SK-N-SH treated with all-trans-retinoic acid at 6 μM for 48 hours (cell line): ENCODE data around the gene NATD1.

Source experiments
- ATAC-seq: fragments of 200-7000 bp; cut with Tn5 transposase; 3 replicates; pipeline ENCODE4 v1.9.1; 2020; ENCODE audit warnings: mild to moderate bottlenecking, moderate library complexity
- BACH2 ChIP-seq: fragments of 250-450 bp; sonication (Bioruptor Pico); IDR thresholded peaks from 2 replicates; pipeline ENCODE4 v1.9.0; 2021; ENCODE audit warnings: mild to moderate bottlenecking, borderline replicate concordance
- CSDC2 ChIP-seq: fragments of 250-450 bp; sonication (Bioruptor Pico); IDR thresholded peaks from 2 replicates; pipeline ENCODE4 v1.5.0; 2020; ENCODE audit warnings: mild to moderate bottlenecking, moderate library complexity
- ESRRG ChIP-seq: fragments of 250-450 bp; sonication (Bioruptor Pico); IDR thresholded peaks from 2 replicates; pipeline ENCODE4 v1.6.1; 2021; ENCODE audit warnings: mild to moderate bottlenecking
- ISL1 ChIP-seq: fragments of 250-450 bp; sonication (Bioruptor Pico); IDR thresholded peaks from 2 replicates; pipeline ENCODE4 v2.1.2; 2022; ENCODE audit warnings: mild to moderate bottlenecking, moderate library complexity
- OSR1 ChIP-seq: fragments of 250-450 bp; sonication (Bioruptor Pico); IDR thresholded peaks from 2 replicates; pipeline ENCODE4 v1.8.0; 2022; ENCODE audit warnings: moderate library complexity, mild to moderate bottlenecking, inconsistent platforms
- PPARA ChIP-seq: fragments of 250-450 bp; sonication (Bioruptor Pico); IDR thresholded peaks from 2 replicates; pipeline ENCODE4 v1.5.0; 2020; ENCODE audit warnings: mild to moderate bottlenecking, borderline replicate concordance
- RARB ChIP-seq: fragments of 250-450 bp; sonication (Bioruptor Pico); IDR thresholded peaks from 2 replicates; pipeline ENCODE4 v1.8.0; 2021; ENCODE audit warnings: mild to moderate bottlenecking, moderate library complexity
- SNAI2 ChIP-seq: fragments of 250-450 bp; sonication (Bioruptor Pico); IDR thresholded peaks from 2 replicates; pipeline ENCODE4 v1.5.0; 2020; ENCODE audit warnings: mild to moderate bottlenecking, moderate library complexity
- TCF4 ChIP-seq: fragments of 250-450 bp; sonication (Bioruptor Pico); IDR thresholded peaks from 2 replicates; pipeline ENCODE4 v1.8.0; 2021; ENCODE audit warnings: mild to moderate bottlenecking, moderate library complexity, borderline replicate concordance
- ZC3H10 ChIP-seq: fragments of 250-450 bp; sonication (Bioruptor Pico); IDR thresholded peaks from 2 replicates; pipeline ENCODE4 v1.5.1; 2021; ENCODE audit warnings: mild to moderate bottlenecking, moderate library complexity
- ZFP3 ChIP-seq: fragments of 250-450 bp; sonication (Bioruptor Pico); IDR thresholded peaks from 2 replicates; pipeline ENCODE4 v1.5.0; 2020; ENCODE audit warnings: mild to moderate bottlenecking, moderate library complexity
- ZFP30 ChIP-seq: fragments of 450-650 bp; formaldehyde crosslinking; IDR thresholded peaks from 2 replicates; pipeline ENCODE4 v1.5.0; 2022; ENCODE audit warnings: mild to moderate bottlenecking, moderate library complexity
- ZNF70 ChIP-seq: fragments of 450-650 bp; formaldehyde crosslinking; IDR thresholded peaks from 2 replicates; pipeline ENCODE4 v1.5.0; 2020; ENCODE audit warnings: mild to moderate bottlenecking, moderate library complexity
- ZNF8 ChIP-seq: fragments of 450-650 bp; formaldehyde crosslinking; IDR thresholded peaks from 2 replicates; pipeline ENCODE4 v1.5.0; 2020; ENCODE audit warnings: mild to moderate bottlenecking, moderate library complexity
- TF ChIP-seq, protein P1 (sequence below): fragments of 250-450 bp; sonication (Bioruptor Pico); IDR thresholded peaks from 2 replicates; pipeline ENCODE4 v1.5.1; 2021; ENCODE audit warnings: mild to moderate bottlenecking, moderate library complexity
- TF ChIP-seq, protein P2 (sequence below): fragments of 250-450 bp; sonication (Bioruptor Pico); IDR thresholded peaks from 2 replicates; pipeline ENCODE4 v1.5.1; 2020; ENCODE audit warnings: low read depth, mild to moderate bottlenecking, moderate library complexity
- TF ChIP-seq, protein P3 (sequence below): fragments of 250-450 bp; sonication (Bioruptor Pico); IDR thresholded peaks from 2 replicates; pipeline ENCODE4 v1.5.0; 2020; ENCODE audit warnings: mild to moderate bottlenecking, moderate library complexity
- TF ChIP-seq, protein P4 (sequence below): fragments of 250-450 bp; sonication (Bioruptor Pico); IDR thresholded peaks from 2 replicates; pipeline ENCODE4 v1.8.0; 2021; ENCODE audit warnings: low read depth, mild to moderate bottlenecking, moderate library complexity, borderline replicate concordance

The NATD1 gene

DNA sequence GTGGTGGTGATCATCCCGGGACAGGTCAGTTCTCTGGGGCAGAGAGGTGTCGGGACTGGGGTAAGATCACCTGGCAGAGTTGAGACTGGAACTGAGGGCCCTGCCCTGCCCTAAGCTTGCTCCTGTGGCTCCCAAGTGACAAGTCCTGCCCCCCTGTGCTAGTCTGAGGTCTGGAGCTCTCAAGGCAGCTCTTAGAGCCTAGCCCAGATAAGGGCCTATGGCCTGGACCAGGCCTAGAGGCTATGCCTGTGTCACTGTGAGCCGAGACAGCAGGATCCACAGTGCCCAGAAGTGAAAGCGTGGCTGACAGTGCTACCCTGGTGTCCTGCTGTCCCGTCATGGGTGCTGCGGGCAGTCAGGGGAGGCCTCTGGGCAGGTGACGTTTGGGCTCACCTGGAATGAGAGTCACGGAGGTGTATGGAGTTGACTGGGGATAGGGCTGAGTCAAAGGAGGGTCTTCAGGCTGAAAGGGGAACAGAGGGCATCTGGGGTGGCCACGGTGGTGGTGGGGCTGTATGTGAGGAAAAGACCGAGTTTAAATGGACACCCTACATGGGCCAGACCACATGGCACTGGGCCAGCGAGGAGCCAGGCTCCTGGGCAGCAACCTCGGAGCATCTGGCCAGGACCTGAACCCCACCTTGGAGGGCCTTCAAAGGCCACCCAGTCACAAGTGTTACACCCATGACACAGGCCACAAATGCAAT, 5.5 kb downstream of the NATD1 start (continued):
- TF ChIP-seq, protein P1, sequence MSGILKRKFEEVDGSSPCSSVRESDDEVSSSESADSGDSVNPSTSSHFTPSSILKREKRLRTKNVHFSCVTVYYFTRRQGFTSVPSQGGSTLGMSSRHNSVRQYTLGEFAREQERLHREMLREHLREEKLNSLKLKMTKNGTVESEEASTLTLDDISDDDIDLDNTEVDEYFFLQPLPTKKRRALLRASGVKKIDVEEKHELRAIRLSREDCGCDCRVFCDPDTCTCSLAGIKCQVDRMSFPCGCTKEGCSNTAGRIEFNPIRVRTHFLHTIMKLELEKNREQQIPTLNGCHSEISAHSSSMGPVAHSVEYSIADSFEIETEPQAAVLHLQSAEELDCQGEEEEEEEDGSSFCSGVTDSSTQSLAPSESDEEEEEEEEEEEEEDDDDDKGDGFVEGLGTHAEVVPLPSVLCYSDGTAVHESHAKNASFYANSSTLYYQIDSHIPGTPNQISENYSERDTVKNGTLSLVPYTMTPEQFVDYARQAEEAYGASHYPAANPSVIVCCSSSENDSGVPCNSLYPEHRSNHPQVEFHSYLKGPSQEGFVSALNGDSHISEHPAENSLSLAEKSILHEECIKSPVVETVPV (CRISPR knock-in tag): no peak
- no peak for TF ChIP-seq ZFP30 (CRISPR knock-in tag)
- TF ChIP-seq RARB (CRISPR knock-in tag): no peak
- TF ChIP-seq CSDC2 (CRISPR knock-in tag): no peak

DNA sequence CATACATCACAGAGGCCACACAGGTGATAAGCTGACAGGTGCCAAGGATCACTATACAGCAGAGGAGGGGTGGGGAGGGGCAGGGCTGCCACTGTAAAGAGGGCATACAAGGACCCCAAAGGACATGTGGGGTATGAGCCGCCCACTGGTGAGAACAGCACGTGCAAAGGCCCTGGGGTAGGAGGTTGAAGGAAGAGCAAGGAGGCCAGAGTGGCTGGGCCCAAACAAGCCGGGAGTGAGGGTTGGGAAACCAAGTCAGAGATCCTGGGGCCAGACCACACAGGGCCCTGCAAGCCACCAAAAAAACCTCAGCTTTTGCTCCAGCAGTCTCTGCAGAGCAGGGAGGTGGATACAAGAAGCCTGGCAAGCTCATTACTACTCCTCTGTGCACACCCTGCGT, 6.5 kb downstream of the NATD1 start:
- no peak for ATAC-seq
- TF ChIP-seq ZFP3 (CRISPR knock-in tag) (no peak), RARB (CRISPR knock-in tag) (no peak), ZNF8 (CRISPR knock-in tag) (no peak), ZFP30 (CRISPR knock-in tag) (no peak)
- TF ChIP-seq, protein P2, sequence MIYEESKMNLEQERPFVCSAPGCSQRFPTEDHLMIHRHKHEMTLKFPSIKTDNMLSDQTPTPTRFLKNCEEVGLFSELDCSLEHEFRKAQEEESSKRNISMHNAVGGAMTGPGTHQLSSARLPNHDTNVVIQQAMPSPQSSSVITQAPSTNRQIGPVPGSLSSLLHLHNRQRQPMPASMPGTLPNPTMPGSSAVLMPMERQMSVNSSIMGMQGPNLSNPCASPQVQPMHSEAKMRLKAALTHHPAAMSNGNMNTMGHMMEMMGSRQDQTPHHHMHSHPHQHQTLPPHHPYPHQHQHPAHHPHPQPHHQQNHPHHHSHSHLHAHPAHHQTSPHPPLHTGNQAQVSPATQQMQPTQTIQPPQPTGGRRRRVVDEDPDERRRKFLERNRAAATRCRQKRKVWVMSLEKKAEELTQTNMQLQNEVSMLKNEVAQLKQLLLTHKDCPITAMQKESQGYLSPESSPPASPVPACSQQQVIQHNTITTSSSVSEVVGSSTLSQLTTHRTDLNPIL: no peak

DNA sequence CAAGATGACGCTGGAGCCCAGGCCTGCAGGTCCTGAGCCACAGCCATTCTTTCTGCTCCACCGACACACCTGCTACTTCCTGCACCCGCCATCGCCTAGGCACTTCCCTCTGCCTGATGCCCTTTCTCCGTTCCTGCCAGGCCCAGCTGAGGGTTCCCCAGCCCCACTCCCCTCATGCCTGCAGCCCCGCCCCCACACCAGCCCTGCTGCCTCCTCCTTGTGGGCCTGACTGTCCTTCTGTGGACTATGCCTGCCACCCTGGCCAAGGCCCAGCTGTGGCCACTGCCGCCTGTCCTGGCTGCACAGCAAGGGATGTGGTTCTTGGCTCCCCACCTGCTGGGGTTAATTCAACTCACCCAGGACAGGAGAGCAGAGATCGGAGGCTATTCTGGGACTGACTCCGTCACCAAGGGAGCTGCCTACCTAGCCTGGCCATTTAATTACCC, 7.5 kb downstream of the NATD1 start:
- TF ChIP-seq ISL1 (CRISPR knock-in tag) (no peak), ZFP30 (CRISPR knock-in tag) (no peak), OSR1 (CRISPR knock-in tag) (no peak), ZC3H10 (CRISPR knock-in tag) (no peak), BACH2 (CRISPR knock-in tag) (no peak), SNAI2 (CRISPR knock-in tag) (no peak)
- TF ChIP-seq, protein P2: no peak
- TF ChIP-seq, all 23 proteins: peak for 0
- ATAC-seq: no peak

DNA sequence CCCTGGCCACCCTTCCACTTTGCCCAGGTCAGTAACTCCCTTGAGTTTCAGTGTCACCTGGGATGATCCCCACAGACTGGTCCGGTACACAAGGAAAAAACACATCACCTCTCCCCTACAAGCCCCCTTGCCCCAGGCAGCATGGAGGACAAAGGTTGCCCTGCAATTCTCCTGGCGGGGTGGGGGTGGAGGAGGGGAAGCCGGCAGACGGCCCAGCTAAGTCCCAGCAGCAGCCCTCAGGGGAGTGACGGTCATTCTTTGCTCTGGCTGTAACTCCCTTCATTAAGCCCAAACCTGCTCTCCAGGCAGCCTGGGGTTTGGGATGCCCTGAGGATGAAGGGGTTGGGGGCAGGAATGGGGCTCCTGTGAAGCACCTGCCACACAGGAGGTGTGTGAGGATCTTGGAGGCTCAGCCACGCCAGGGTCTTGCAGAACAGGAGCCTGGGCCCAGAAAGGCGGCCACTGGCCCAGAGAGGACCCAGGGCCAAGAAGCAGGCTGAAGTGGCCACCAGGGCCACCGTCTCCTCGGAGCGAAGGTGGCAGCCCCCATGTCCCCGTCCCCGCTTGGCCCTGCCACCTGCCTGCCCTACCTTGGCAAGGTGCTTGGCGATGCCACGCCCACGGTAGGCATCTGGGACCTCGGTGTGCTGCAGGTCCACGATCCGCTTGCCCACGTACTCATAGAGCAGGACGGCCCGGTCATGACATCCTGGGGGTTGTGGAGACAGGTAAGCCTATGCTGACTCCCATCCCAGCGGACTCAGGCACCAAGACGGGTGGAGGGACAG, 9.5 kb downstream of the NATD1 start:
- no peak for TF ChIP-seq TCF4 (CRISPR knock-in tag)
- TF ChIP-seq OSR1 (CRISPR knock-in tag): no peak
- TF ChIP-seq ZC3H10 (CRISPR knock-in tag): no peak
- TF ChIP-seq ZFP30 (CRISPR knock-in tag): no peak
- TF ChIP-seq, protein P2: no peak
- no peak for TF ChIP-seq BACH2 (CRISPR knock-in tag)
- TF ChIP-seq PPARA (CRISPR knock-in tag): no peak
- TF ChIP-seq, all 23 proteins: peak for 0
- no peak for ATAC-seq

DNA sequence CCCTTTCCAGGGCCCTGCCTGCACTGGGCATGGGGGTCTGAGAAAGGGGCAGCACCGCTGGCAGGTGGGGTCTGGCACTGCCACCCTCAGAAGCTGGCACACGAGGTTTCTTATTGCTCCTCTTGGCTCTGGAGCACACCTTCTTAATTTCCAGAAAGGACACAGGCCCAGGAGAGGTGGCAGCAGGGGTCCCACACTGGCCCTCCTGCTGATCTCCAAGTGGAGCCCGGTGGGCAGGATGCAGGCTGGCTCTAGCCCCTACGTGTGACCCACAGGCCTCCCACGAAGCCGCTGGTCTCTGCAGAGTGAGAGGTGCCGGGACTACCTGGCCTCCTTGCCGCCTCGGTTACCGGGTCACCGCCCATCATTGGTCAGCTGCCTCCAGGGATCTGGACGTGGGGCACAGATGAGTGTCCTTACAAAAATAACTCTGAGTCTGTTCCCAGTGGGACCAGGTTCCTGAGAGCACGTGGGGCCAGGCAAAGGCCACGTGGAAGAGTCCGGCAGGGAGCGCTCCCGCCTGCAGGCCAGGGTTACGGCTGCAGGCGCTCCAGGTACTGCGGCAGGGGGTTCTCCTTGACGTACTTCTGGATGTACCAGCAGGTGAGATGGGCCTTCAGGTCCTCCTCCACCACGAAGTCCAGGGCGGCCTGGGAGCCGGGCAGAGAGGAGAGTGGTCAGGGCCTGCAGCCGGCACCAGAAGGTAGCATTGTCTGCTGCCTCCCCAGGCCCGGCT, 10.3 kb downstream of the NATD1 start:
- ATAC-seq: no peak
- TF ChIP-seq, protein P3, sequence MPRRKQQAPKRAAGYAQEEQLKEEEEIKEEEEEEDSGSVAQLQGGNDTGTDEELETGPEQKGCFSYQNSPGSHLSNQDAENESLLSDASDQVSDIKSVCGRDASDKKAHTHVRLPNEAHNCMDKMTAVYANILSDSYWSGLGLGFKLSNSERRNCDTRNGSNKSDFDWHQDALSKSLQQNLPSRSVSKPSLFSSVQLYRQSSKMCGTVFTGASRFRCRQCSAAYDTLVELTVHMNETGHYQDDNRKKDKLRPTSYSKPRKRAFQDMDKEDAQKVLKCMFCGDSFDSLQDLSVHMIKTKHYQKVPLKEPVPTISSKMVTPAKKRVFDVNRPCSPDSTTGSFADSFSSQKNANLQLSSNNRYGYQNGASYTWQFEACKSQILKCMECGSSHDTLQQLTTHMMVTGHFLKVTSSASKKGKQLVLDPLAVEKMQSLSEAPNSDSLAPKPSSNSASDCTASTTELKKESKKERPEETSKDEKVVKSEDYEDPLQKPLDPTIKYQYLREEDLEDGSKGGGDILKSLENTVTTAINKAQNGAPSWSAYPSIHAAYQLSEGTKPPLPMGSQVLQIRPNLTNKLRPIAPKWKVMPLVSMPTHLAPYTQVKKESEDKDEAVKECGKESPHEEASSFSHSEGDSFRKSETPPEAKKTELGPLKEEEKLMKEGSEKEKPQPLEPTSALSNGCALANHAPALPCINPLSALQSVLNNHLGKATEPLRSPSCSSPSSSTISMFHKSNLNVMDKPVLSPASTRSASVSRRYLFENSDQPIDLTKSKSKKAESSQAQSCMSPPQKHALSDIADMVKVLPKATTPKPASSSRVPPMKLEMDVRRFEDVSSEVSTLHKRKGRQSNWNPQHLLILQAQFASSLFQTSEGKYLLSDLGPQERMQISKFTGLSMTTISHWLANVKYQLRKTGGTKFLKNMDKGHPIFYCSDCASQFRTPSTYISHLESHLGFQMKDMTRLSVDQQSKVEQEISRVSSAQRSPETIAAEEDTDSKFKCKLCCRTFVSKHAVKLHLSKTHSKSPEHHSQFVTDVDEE (CRISPR knock-in tag): no peak
- TF ChIP-seq ZNF8 (CRISPR knock-in tag) (no peak), ZNF70 (CRISPR knock-in tag) (no peak), OSR1 (CRISPR knock-in tag) (no peak), TCF4 (CRISPR knock-in tag) (no peak), RARB (CRISPR knock-in tag) (no peak), ESRRG (no peak)
- TF ChIP-seq, protein P2: no peak
- TF ChIP-seq, protein P4, sequence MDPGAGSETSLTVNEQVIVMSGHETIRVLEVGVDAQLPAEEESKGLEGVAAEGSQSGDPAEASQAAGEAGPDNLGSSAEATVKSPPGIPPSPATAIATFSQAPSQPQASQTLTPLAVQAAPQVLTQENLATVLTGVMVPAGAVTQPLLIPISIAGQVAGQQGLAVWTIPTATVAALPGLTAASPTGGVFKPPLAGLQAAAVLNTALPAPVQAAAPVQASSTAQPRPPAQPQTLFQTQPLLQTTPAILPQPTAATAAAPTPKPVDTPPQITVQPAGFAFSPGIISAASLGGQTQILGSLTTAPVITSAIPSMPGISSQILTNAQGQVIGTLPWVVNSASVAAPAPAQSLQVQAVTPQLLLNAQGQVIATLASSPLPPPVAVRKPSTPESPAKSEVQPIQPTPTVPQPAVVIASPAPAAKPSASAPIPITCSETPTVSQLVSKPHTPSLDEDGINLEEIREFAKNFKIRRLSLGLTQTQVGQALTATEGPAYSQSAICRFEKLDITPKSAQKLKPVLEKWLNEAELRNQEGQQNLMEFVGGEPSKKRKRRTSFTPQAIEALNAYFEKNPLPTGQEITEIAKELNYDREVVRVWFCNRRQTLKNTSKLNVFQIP (CRISPR knock-in tag): no peak
